Activated T-cell treated with anti-CD3 and anti-CD28 coated beads, Interleukin-2, amount 50 U/mL, for 4 hours (primary cell): ENCODE data around the gene SEC23A. TPM values are rescaled to one million over a fixed set of nuclear protein-coding genes. Genes with fewer than 3 reads are reported as not detected.

Experiments
- ATAC-seq, 2 donors: fragments of 200-7000 bp; cut with Tn5 transposase; one replicate each; pipeline ENCODE4 v1.10.0; 2021
- DNase-seq: peaks from one replicate; pipeline ENCODE4 v3.0.0-alpha.2; 2020
- H3K27me3 Mint-ChIP-seq: one replicate; pipeline ENCODE4 v1.8.0; 2021; ENCODE audit warnings: low read depth, mixed read lengths
- H3K36me3 Mint-ChIP-seq: one replicate; pipeline ENCODE4 v1.8.0; 2022; ENCODE audit warnings: mixed read lengths; ENCODE audit not compliant: insufficient read depth
- H3K4me1 Mint-ChIP-seq: one replicate; pipeline ENCODE4 v1.8.0; 2021; ENCODE audit warnings: low read depth, mixed read lengths
- H3K4me3 Mint-ChIP-seq: one replicate; pipeline ENCODE4 v1.8.0; 2021; ENCODE audit warnings: mild to moderate bottlenecking, moderate library complexity, mixed read lengths
- H3K9me3 Mint-ChIP-seq: one replicate; pipeline ENCODE4 v1.8.0; 2021; ENCODE audit warnings: mixed read lengths
- total RNA-seq, 3 donors: library from RNA; stranded (reverse); gene quantifications; one replicate each; pipeline ENCODE4 v1.2.1, GENCODE V29; 2021

SEC23A gene
- total RNA-seq, 3 donors from 2014 or later, result 33.8 to 46.5 (median 33.8) TPM

DNA sequence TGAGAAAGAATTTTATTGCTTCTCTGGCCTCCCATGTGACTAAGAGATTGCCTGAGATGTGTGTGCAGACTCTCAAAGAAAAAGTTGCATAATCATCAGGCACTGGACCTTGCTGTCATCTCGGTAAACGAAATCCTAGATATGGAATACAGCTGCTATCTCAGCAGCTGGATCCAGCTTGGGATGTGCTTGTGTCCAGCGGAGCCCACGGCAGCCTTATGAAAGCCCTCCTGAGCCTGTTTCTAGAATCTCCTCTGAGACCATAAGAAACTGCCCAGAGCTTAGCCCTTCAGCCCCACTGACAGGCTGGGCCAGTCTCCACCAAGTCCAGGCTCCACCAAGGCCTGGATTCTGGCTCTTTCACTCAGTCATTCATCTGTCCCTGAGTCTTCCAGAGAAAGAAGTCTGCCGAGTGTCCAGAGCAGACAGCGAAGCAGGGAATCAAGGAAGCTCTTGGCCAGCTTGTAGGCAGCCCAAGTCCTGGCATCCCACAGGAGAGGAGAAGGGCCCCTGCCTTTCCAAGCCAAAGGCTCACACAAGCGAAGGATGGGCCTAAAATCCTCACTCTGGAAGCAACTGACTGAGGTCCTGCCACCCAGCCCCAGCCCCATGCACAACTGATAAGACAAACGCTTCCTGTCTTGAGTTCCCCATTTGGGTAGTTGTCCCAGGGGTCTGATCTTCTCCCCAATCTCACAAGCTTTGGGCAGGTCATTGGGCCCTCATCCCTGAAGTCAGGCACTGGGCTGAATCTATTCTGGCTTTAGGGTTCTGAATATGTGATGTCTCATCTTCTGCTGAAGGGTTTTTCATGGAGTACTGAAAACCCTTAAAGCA is 97.8 kb downstream of the SEC23A start:
- Mint-ChIP-seq H3K36me3 (no peaks in the 10 kb centered on the region), H3K27me3 (peaks cover 10% of the 10 kb centered on the region), H3K4me3 (no peak overlapping the region), H3K9me3 (no peaks in the 10 kb centered on the region), H3K4me1 (no peaks in the 10 kb centered on the region)
- DNase-seq (no peak), ATAC-seq (no peak)

DNA sequence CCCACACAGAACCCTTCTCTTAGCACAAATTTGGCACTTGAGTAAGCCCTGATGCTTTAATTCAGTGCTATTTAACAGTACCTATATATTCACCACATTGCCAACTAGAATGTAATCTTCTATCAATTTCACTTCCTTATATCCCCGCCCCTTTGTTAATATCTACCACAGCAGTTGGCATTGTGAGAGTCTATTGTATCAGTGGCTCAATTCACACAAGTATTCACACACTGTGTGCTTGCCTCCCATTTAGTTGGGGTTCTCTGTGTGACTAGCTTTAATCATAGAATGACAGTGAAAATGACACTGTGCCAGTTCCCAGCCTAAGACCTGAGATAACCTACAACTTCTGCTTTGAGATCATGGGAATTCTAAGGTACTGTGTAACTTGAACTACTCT is 103.1 kb downstream of the SEC23A start:
- Mint-ChIP-seq H3K36me3 (no peaks in the 10 kb centered on the region), H3K9me3 (no peaks in the 10 kb centered on the region), H3K27me3 (peaks cover 7% of the 10 kb centered on the region), H3K4me3 (no peak overlapping the region), H3K4me1 (no peaks in the 10 kb centered on the region)
- no peak for ATAC-seq
- DNase-seq, result no peak

DNA sequence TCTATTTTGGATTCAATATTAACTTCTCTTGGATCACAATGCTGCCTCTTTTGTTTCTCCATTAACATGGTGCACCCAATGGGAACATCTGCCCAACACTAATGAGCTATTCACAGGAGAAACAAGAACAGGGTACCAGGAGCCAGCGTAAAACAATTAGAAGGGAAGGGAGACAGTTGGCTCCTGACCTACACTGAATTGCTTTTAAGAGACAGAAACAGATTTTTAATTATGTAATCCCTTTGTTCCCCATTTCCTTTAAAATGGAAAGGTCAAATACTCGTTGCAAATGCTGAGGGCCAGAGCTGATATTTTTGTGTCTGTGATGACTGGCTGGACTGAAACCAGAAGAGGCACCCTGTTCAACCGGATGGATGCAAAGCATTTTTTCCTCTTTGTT is 108.3 kb downstream of the SEC23A start:
- Mint-ChIP-seq H3K36me3 (no peaks in the 10 kb centered on the region), H3K9me3 (no peaks in the 10 kb centered on the region), H3K27me3 (no peaks in the 10 kb centered on the region), H3K4me3 (no peak overlapping the region), H3K4me1 (peaks cover 4% of the 10 kb centered on the region)
- no peak for ATAC-seq
- no peak for DNase-seq

DNA sequence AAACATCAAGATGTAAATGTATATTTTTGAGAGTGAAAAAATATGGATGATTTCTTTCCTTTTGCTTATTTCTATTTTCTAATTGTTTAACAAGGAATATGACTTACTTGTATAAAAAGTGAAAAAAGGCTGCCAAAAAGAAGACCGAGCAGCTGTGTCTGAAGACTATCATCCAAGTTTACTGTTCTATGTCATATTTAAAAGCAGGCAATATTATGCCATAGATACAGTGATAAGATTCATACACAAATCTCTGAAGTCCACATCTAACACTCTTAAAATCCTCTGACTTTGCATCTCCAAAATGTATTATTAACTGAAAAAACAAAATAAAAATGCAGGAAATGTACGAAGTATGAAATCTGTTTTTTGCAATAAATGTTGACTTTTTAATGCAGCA is 109.1 kb downstream of the SEC23A start:
- ATAC-seq (no peak), DNase-seq (no peak)
- no peaks in the 10 kb centered on the region for H3K27me3 Mint-ChIP-seq
- H3K4me3 Mint-ChIP-seq, result no peak overlapping the region
- H3K4me1 Mint-ChIP-seq, result peaks cover 10% of the 10 kb centered on the region
- H3K9me3 Mint-ChIP-seq, result no peaks in the 10 kb centered on the region
- no peaks in the 10 kb centered on the region for H3K36me3 Mint-ChIP-seq

DNA sequence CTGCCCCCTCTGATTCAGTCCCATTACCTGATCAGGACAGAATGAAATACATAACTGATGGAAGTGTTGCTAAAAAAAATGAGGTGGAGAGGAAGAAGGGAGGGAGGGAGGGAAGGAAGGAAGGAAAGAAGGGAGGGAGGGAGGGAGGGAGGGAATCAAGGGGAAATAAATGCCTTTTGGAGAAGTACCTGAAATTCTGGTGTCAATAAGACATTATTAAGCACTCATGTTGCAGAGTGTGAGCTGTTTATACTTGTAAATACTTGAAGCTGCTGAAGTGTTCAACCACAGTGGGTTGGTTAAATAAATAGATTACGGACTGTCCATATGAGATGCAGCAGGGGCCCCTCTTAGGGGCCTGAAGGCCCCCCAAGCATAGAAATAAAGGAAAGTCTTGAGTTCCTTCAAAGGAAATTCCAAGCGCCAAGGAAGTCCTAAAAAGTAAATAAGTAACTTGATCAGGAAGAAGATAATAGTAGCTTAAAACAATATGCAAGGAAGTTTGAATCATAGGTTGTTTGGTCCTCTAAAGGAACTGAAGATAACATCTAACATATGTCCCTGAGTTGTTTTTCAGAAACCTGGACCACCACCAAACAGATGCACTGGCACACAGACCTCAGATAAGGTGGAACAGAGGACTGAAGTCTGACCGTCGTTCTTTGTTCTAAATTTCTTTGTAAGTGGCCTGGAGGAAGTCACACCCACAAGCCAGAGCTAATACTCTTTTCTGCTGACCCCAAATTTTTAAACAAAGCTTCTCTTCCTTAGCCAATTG is 110.8 kb downstream of the SEC23A start:
- ATAC-seq (no peak), DNase-seq (no peak)
- H3K36me3 Mint-ChIP-seq, result no peaks in the 10 kb centered on the region
- no peak overlapping the region for H3K4me3 Mint-ChIP-seq
- H3K4me1 Mint-ChIP-seq, result peaks cover 11% of the 10 kb centered on the region
- no peaks in the 10 kb centered on the region for H3K9me3 Mint-ChIP-seq
- H3K27me3 Mint-ChIP-seq, result peaks cover 3% of the 10 kb centered on the region

DNA sequence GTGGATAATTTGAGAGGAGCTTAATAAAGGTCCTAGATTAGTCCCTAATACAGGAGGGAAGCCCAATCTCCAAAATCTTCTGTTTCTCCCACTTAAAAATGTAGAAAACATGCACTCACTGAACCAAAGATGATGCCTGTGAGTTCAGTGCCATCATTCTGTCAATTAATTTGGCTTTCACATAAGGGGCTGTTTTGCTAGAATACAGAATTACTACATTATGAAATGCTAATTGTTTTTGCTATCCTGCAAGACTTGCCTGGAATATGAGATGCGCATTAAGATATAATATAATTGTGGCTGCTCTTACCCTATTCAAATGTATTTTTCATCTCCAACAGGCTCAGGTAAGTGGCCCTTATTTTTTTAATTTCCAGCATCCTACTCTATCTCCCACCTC is 111.7 kb downstream of the SEC23A start:
- Mint-ChIP-seq H3K36me3 (no peaks in the 10 kb centered on the region), H3K4me1 (peaks cover 11% of the 10 kb centered on the region), H3K27me3 (peaks cover 3% of the 10 kb centered on the region), H3K4me3 (no peak overlapping the region), H3K9me3 (no peaks in the 10 kb centered on the region)
- ATAC-seq, result no peak
- DNase-seq, result no peak

DNA sequence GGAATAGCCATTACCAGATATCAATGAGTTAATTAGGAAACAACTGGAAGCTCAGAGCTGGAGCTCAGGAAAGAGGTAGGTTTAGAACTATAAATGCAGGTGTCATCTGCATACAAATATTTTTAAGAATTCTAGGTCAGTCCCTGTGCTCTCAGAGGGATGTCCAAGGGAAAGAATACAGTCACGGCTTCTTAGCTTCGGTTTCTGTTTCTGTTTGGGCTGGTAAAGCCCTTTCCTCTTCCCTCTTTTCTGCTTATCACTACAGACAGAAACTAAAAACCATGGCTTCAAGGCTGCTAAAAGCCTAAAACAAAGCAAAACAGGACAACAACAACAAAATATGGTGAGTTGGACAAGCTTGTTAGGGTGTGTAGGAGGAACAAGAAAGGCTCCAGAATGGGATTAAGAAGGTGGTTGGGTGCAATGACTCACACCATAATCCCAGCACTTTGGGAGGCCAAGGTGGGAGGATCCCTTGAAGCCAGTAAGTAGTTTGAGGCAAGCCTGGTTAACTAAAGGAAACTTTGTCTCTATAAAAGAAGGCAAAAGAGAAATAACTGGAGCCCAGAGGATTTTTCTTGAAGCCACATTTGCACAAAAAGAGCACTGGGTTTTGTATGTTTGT is 113.0 kb downstream of the SEC23A start:
- no peak for ATAC-seq
- H3K27me3 Mint-ChIP-seq, result peaks cover 3% of the 10 kb centered on the region
- H3K9me3 Mint-ChIP-seq, result no peaks in the 10 kb centered on the region
- H3K4me1 Mint-ChIP-seq, result peaks cover 11% of the 10 kb centered on the region
- H3K36me3 Mint-ChIP-seq, result no peaks in the 10 kb centered on the region
- no peak overlapping the region for H3K4me3 Mint-ChIP-seq
- no peak for DNase-seq

DNA sequence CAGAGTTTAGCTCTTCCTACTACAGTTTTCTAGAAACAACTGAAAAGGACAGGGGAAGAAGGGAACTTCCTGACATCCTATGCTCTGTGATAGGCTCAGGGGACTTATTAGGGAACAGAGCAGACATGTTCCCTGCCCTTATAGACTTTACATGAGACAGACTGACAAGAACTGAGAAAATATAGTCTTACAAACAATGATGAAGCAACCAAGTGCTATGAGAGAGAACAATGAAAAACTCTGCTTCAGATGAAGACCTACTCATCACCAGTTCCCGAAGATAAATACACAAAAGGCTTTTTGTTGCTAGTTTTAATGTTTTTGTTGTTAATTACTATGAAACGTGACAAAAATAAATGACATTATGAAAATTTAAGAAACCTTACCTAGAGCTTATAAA is 115.3 kb downstream of the SEC23A start:
- Mint-ChIP-seq H3K4me3 (no peak overlapping the region), H3K4me1 (peaks cover 11% of the 10 kb centered on the region), H3K36me3 (no peaks in the 10 kb centered on the region), H3K27me3 (peaks cover 6% of the 10 kb centered on the region), H3K9me3 (no peaks in the 10 kb centered on the region)
- ATAC-seq, result no peak
- no peak for DNase-seq

DNA sequence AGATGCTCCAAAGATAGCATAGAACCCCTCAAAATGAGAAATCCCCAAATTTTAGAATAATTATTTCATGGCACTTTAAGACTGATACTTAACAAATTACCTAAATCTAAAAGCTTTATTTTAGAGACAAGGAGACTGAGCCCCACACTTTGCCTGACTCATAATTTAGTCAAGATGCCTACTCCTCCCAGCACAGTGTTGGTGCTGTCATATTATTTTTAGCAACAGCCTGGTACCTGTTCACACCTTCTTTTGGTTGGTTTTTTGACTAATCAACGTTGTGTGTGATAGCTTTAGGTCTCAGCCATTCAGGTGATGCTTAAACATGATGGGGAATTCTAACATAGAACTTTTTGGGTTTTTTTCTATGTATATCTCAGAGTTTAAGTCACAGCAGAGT is 120.2 kb downstream of the SEC23A start:
- H3K4me1 Mint-ChIP-seq, result no peaks in the 10 kb centered on the region
- peaks cover 17% of the 10 kb centered on the region for H3K27me3 Mint-ChIP-seq
- DNase-seq (no peak), ATAC-seq (no peak)
- H3K9me3 Mint-ChIP-seq, result peaks cover 7% of the 10 kb centered on the region
- H3K36me3 Mint-ChIP-seq, result no peaks in the 10 kb centered on the region
- no peak overlapping the region for H3K4me3 Mint-ChIP-seq

DNA sequence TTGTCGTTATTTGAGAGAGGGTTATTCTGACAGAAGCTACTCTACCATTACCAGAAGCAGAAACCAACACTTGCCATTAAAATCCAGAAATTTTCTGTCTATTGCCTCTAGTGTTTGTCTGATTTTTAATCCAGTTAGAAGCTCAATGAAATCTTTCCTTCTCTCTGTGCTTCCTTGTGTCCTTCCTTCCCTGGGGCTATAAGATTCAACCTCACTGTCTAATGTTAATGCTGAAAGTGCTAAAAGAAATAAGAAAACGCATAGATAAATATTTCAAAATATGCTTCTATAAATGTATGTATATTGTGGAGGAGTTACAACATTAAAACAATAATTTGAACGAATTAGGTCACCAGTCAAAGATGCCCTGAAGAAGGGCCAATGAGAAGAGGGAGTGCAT is 120.8 kb downstream of the SEC23A start:
- ATAC-seq (no peak), DNase-seq (no peak)
- peaks cover 14% of the 10 kb centered on the region for H3K27me3 Mint-ChIP-seq
- H3K4me1 Mint-ChIP-seq, result no peaks in the 10 kb centered on the region
- no peak overlapping the region for H3K4me3 Mint-ChIP-seq
- peaks cover 9% of the 10 kb centered on the region for H3K9me3 Mint-ChIP-seq
- no peaks in the 10 kb centered on the region for H3K36me3 Mint-ChIP-seq

Other genes starting within 250 kb of the SEC23A start
- 10 to 100 TPM; 19.5 to 21.2 (median 21.1) TPM for gene GEMIN2, start 11.1 kb upstream of the SEC23A start, total RNA-seq
- 10 to 100 TPM; 18.7 to 22.9 (median 22.6) TPM for gene TRAPPC6B, start 67.1 kb upstream of the SEC23A start, total RNA-seq
- 100 to 1,000 TPM in 2 of 3 donors, 10 to 100 TPM in 1; 99.2 to 107 (median 106) TPM for gene PNN, start 72.0 kb upstream of the SEC23A start, total RNA-seq
- gene MIA2, start 130.7 kb upstream of the SEC23A start, total RNA-seq, result 10 to 100 TPM; 14.7 to 19.7 (median 14.8) TPM